GM18505 (cell line): Measurements from ENCODE around the gene KRTAP3-1.

Experiments
- ATAC-seq: cut with Tn5 transposase; IDR thresholded peaks from one replicate; pipeline ENCODE4 v1.9.1; 2021; ENCODE audit not compliant: unreplicated experiment
- POLR2A ChIP-seq: IDR thresholded peaks from 4 replicates; pipeline ENCODE4 v1.6.1; 2011; ENCODE audit warnings: borderline replicate concordance; ENCODE audit not compliant: insufficient read depth, insufficient read length; ENCODE audit errors: extremely low read depth

KRTAP3-1 gene

GRCh38 chr17:41026715-41027471 is 18.0 kb upstream of the KRTAP3-1 start, which contains the start of gene KRTAP1-5:
TSS of gene KRTAP1-5 (minus strand) at chr17:41027208. CDS start at chr17:41027155, 53 bp downstream.
- ATAC-seq, result no peak

GRCh38 chr17:41024697-41025096 is 15.8 kb upstream of the KRTAP3-1 start:
- ATAC-seq, result no peak
- no peak for TF ChIP-seq POLR2A

More at GRCh38 chr17:41026715-41027471, 18.0 kb upstream of the KRTAP3-1 start, which contains the start of gene KRTAP1-5:
- TF ChIP-seq POLR2A, result no peak

GRCh38 chr17:41020336-41020735 is 11.4 kb upstream of the KRTAP3-1 start:
- ATAC-seq, result no peak
- no peak for TF ChIP-seq POLR2A

GRCh38 chr17:41019415-41019814 is 10.5 kb upstream of the KRTAP3-1 start:
- no peak for TF ChIP-seq POLR2A
- no peak for ATAC-seq

- ATAC-seq, result no peak
- TF ChIP-seq POLR2A, result no peak
Measured at GRCh38 chr17:41018541-41018940, 9.6 kb upstream of the KRTAP3-1 start.

- TF ChIP-seq POLR2A, result no peak
- no peak for ATAC-seq
Measured at GRCh38 chr17:41016578-41017215, 7.8 kb upstream of the KRTAP3-1 start.

GRCh38 chr17:41015454-41015853 is 6.5 kb upstream of the KRTAP3-1 start:
- ATAC-seq, result no peak
- no peak for TF ChIP-seq POLR2A

- ATAC-seq, result no peak
- no peak for TF ChIP-seq POLR2A
Measured at GRCh38 chr17:41013606-41014005, 4.7 kb upstream of the KRTAP3-1 start.

GRCh38 chr17:41013181-41013580 is 4.3 kb upstream of the KRTAP3-1 start:
- ATAC-seq, result no peak
- no peak for TF ChIP-seq POLR2A

- no peak for TF ChIP-seq POLR2A
- ATAC-seq, result no peak
Measured at GRCh38 chr17:41012326-41013120, 3.6 kb upstream of the KRTAP3-1 start.

GRCh38 chr17:41010441-41010840 is 1.5 kb upstream of the KRTAP3-1 start:
- no peak for TF ChIP-seq POLR2A
- no peak for ATAC-seq

- no peak for TF ChIP-seq POLR2A
- ATAC-seq, result no peak
Measured at GRCh38 chr17:41009936-41010335, 1.0 kb upstream of the KRTAP3-1 start.

- no peak for TF ChIP-seq POLR2A
- no peak for ATAC-seq
Measured at GRCh38 chr17:41009301-41009760, 403 bp upstream of the KRTAP3-1 start.
